SW 1271 (cell line): ENCODE measurements around the gene KDM5B.
"Not testable (repeated sequence)": the region's sequence is repeated elsewhere in the genome, so short reads cannot be mapped to it uniquely, and the experiment has no call there.

Source experiments
- DNase-seq, 2 experiments: peaks; one replicate each; lab custom pipeline; 2025; lab: John Stamatoyannopoulos, UW

KDM5B gene

GRCh38 chr1:202791077-202791747 lies 17.0 kb downstream of the KDM5B start:
- no peak for DNase-seq

- DNase-seq = no peak
These were observed 19.4 kb downstream of the KDM5B start for GRCh38 chr1:202788800-202789199.

GRCh38 chr1:202786804-202787203 lies 21.4 kb downstream of the KDM5B start:
- DNase-seq = no peak

GRCh38 chr1:202781180-202781579 lies 27.0 kb downstream of the KDM5B start:
- no peak for DNase-seq

- no peak for DNase-seq
These were observed 38.1 kb downstream of the KDM5B start for GRCh38 chr1:202770135-202770534.

GRCh38 chr1:202765721-202766120 lies 42.5 kb downstream of the KDM5B start:
- DNase-seq = no peak

- no peak for DNase-seq
These were observed 46.2 kb downstream of the KDM5B start for GRCh38 chr1:202762019-202762418.

GRCh38 chr1:202760589-202760988 lies 47.6 kb downstream of the KDM5B start:
- DNase-seq = no peak

- no peak for DNase-seq
These were observed 51.8 kb downstream of the KDM5B start for GRCh38 chr1:202756391-202756790.

- DNase-seq = no peak
These were observed 53.9 kb downstream of the KDM5B start for GRCh38 chr1:202754293-202754692.

GRCh38 chr1:202752774-202753173 lies 55.4 kb downstream of the KDM5B start:
- DNase-seq = no peak

- DNase-seq = no peak
These were observed 57.5 kb downstream of the KDM5B start for GRCh38 chr1:202750761-202751160.

GRCh38 chr1:202750024-202750423 lies 58.2 kb downstream of the KDM5B start:
- no peak for DNase-seq

- DNase-seq = no peak
These were observed 62.8 kb downstream of the KDM5B start for GRCh38 chr1:202745323-202745888.

GRCh38 chr1:202744770-202745169 lies 63.5 kb downstream of the KDM5B start:
- not testable (repeated sequence) for DNase-seq

- no peak for DNase-seq
These were observed 65.7 kb downstream of the KDM5B start for GRCh38 chr1:202742496-202742895.

- DNase-seq = no peak
These were observed 75.0 kb downstream of the KDM5B start for GRCh38 chr1:202733251-202733650.

GRCh38 chr1:202728951-202729350 lies 79.3 kb downstream of the KDM5B start:
- no peak for DNase-seq

- DNase-seq = no peak
These were observed 82.7 kb downstream of the KDM5B start for GRCh38 chr1:202725526-202725925.

GRCh38 chr1:202723708-202724107 lies 84.5 kb downstream of the KDM5B start:
- no peak for DNase-seq

- DNase-seq = not testable (repeated sequence)
These were observed 85.2 kb downstream of the KDM5B start for GRCh38 chr1:202723046-202723445.

GRCh38 chr1:202716654-202717053 lies 91.6 kb downstream of the KDM5B start:
- no peak for DNase-seq

GRCh38 chr1:202714202-202714601 lies 94.0 kb downstream of the KDM5B start:
- DNase-seq = not testable (repeated sequence)

GRCh38 chr1:202713110-202713509 lies 95.1 kb downstream of the KDM5B start:
- no peak for DNase-seq
